Fibroblast of lung (primary cell): ENCODE results near the gene C2.

Experiments used
- EZH2 ChIP-seq: IDR thresholded peaks from 2 replicates; pipeline ENCODE4 v1.5.1; 2012; ENCODE audit warnings: low read length, control low read depth, mild to moderate bottlenecking; ENCODE audit errors: missing control alignments
- TF ChIP-seq, protein P1 (sequence below), 2 donors: IDR thresholded peaks in 1 of 2; conservative IDR thresholded peaks in 1 of 2; 1 replicate in 1 of 2; 2 replicates in 1 of 2; pipeline ENCODE4 v1.5.1; 2011 to 2012; ENCODE audit warnings: low read length in 2 of 2, control low read depth in 1 of 2, inconsistent platforms in 1 of 2, low read depth in 1 of 2, mild to moderate bottlenecking in 1 of 2

- no peak for TF ChIP-seq EZH2
- TF ChIP-seq, protein P1, sequence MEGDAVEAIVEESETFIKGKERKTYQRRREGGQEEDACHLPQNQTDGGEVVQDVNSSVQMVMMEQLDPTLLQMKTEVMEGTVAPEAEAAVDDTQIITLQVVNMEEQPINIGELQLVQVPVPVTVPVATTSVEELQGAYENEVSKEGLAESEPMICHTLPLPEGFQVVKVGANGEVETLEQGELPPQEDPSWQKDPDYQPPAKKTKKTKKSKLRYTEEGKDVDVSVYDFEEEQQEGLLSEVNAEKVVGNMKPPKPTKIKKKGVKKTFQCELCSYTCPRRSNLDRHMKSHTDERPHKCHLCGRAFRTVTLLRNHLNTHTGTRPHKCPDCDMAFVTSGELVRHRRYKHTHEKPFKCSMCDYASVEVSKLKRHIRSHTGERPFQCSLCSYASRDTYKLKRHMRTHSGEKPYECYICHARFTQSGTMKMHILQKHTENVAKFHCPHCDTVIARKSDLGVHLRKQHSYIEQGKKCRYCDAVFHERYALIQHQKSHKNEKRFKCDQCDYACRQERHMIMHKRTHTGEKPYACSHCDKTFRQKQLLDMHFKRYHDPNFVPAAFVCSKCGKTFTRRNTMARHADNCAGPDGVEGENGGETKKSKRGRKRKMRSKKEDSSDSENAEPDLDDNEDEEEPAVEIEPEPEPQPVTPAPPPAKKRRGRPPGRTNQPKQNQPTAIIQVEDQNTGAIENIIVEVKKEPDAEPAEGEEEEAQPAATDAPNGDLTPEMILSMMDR (conservative IDR thresholded peaks at IDR 0.05 in 1 of 2, IDR thresholded peaks at IDR 0.05 in 1 of 2; ENCODE audit: low read depth in 1 of 2, low read length in 2 of 2) = no peak
These were observed 22.5 kb downstream of the C2 start for GRCh38 chr6:31949926-31950548.
